NCI-H2107 treated with DMSO at 0.1 percent for 48 hours (cell line): ENCODE results near the gene MFSD1.

Experiments
- DNase-seq: peaks from one replicate; lab custom pipeline; 2025; ENCODE audit not compliant: unreplicated experiment; lab: John Stamatoyannopoulos, UW

The MFSD1 gene

DNA sequence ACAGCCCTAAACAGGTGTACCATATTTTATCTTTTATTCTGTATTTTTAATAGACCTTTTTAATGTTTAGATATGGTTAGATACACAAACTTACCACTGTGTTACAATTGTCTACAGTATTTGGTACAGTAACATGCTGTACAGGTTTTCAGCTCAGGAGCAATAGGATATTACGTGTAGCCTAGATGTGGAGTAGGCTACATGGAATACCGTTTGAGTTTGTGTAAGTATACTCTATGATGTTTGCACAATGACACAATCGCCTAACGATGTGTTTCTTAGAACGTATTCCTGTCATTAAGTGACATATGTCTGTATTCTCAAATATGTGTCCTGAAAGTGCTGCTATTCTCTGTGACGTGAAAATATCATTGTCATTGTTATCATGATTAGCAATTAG is 62.6 kb downstream of the MFSD1 start:
- no peak for DNase-seq

DNA sequence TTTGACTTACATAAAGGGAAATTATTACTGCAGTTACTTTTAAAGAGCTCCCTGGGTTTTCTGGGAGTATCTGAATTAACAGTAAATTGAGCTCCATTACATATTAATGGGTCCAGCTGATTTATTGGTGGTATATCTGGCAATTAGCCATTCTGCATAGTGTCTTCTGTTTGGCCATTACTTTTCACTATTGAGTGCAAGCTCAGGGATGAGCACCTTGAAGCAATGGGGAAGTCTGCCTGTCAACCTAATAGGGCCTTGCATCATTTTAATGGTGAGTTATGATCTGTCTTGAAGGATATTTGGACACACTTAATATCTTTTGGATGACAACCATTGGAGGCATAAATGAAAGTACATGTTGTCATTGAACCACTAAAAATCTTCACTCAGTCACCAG is 73.8 kb downstream of the MFSD1 start:
- DNase-seq, result no peak
